Uterus (tissue), 2 donors: ENCODE results near the gene SPATS2L.

ENCODE experiments used
- CTCF ChIP-seq, 4 experiments: fragments of 200-600 bp in 2 of 4; fragments of 450-650 bp in 2 of 4; sonication (generic) in 2 of 4; IDR thresholded peaks; one replicate each; pipeline ENCODE4 v1.5.1; 2016 to 2019; ENCODE audit warnings: antibody characterized with exemption in 4 of 4, mild to moderate bottlenecking in 2 of 4, moderate library complexity in 1 of 4
- POLR2A ChIP-seq, 2 donors: fragments of 450-650 bp; IDR thresholded peaks; one replicate each; pipeline ENCODE4 v1.6.1; 2016; ENCODE audit warnings: antibody characterized with exemption in 2 of 2, mild to moderate bottlenecking in 1 of 2, moderate library complexity in 1 of 2

- TF ChIP-seq CTCF (IDR thresholded peaks at IDR 0.05), result no peak
- TF ChIP-seq POLR2A (IDR thresholded peaks at IDR 0.05), result no peak
Observed at GRCh38 chr2:200523158-200523557, 216.7 kb downstream of the SPATS2L start.
